B cell (primary cell): ENCODE results near the gene CHRM4. TPM values are rescaled to one million over a fixed set of nuclear protein-coding genes. Genes with fewer than 3 reads are reported as not detected.

Source experiments
- ATAC-seq: fragments of 200-7000 bp; cut with Tn5 transposase; one replicate; pipeline ENCODE4 v1.10.0; 2021; ENCODE audit warnings: low read depth, mild to moderate bottlenecking, moderate number of reproducible peaks, moderate library complexity
- CTCF ChIA-PET: fragments of 350-600 bp; sonication (Branson Sonifier 250); formaldehyde crosslinking; loops from one replicate; lab custom pipeline; 2021; ENCODE audit warnings: antibody characterized with exemption, inconsistent platforms; lab: Charles Lee
- POLR2A ChIA-PET: fragments of 350-600 bp; sonication (Branson Sonifier 250); formaldehyde crosslinking; loops from one replicate; lab custom pipeline; 2021; ENCODE audit warnings: antibody characterized with exemption; lab: Charles Lee
- DNase-seq: peaks from one replicate; pipeline ENCODE4 v3.0.0; 2013
- H2AFZ ChIP-seq: 2 replicates; pipeline ENCODE4 v1.6.1; 2012; ENCODE audit warnings: mild to moderate bottlenecking, low read depth, low read length; ENCODE audit not compliant: insufficient read depth, poor library complexity, severe bottlenecking
- H3K27ac ChIP-seq, 2 donors: 1 replicate in 1 of 2; 2 replicates in 1 of 2; pipeline ENCODE4 v1.5.1; 2012 to 2013; ENCODE audit warnings: low read length in 2 of 2, mild to moderate bottlenecking in 2 of 2, moderate library complexity in 1 of 2
- H3K27me3 ChIP-seq, 4 experiments: fragments of 200-600 bp in 1 of 4; sonication (generic) in 1 of 4; replicated peaks in 1 of 4; 1 replicate in 2 of 4; 2 replicates in 2 of 4; pipeline versions ENCODE4 v1.6.1 to v1.7.0; 2013 to 2016; ENCODE audit warnings: low read length in 3 of 4, mild to moderate bottlenecking in 2 of 4, mixed read lengths in 1 of 4, moderate library complexity in 1 of 4; ENCODE audit not compliant: insufficient read depth in 4 of 4, control insufficient read depth in 3 of 4; ENCODE audit errors: control extremely low read depth in 1 of 4
- H3K36me3 ChIP-seq, 2 experiments: replicated peaks in 1 of 2; 1 replicate in 1 of 2; 2 replicates in 1 of 2; pipeline versions ENCODE4 v1.6.1 to v1.7.1; 2013; ENCODE audit warnings: low read length in 1 of 2; ENCODE audit not compliant: insufficient read depth in 2 of 2, control insufficient read depth in 1 of 2; ENCODE audit errors: control extremely low read depth in 1 of 2, extremely low read depth in 1 of 2
- H3K4me1 ChIP-seq, 2 donors: fragments of 200-600 bp in 1 of 2; sonication (generic) in 1 of 2; 1 replicate in 1 of 2; 2 replicates in 1 of 2; pipeline versions ENCODE4 v1.5.1 to v1.6.1; 2013 to 2017; ENCODE audit warnings: low read length in 2 of 2; ENCODE audit not compliant: control insufficient read depth in 2 of 2, insufficient read depth in 2 of 2
- H3K4me2 ChIP-seq: replicated peaks from 2 replicates; pipeline ENCODE3; 2012; ENCODE audit warnings: mild to moderate bottlenecking, low read depth, low read length; ENCODE audit not compliant: poor library complexity, severe bottlenecking
- H3K4me3 ChIP-seq, 5 experiments: fragments of 200-600 bp in 1 of 5; sonication (generic) in 1 of 5; 1 replicate in 3 of 5; 2 replicates in 2 of 5; pipeline versions ENCODE4 v1.5.1 to v1.7.0; 2011 to 2016; ENCODE audit warnings: low read length in 4 of 5, mild to moderate bottlenecking in 4 of 5, low read depth in 2 of 5, control low read depth in 1 of 5, moderate library complexity in 1 of 5; ENCODE audit not compliant: insufficient read depth in 1 of 5; ENCODE audit errors: control extremely low read depth in 1 of 5, extremely low read depth in 1 of 5
- H3K79me2 ChIP-seq: fragments of 200-600 bp; sonication (generic); one replicate; pipeline ENCODE4 v1.6.0; 2016; ENCODE audit warnings: low read length; ENCODE audit not compliant: control insufficient read depth, insufficient read depth
- H3K9ac ChIP-seq: fragments of 200-600 bp; sonication (generic); 2 replicates; pipeline ENCODE4 v1.6.1; 2017; ENCODE audit warnings: mild to moderate bottlenecking, low read length, moderate library complexity
- H3K9me3 ChIP-seq, 3 donors: one replicate each; pipeline versions ENCODE4 v1.6.1 to v1.7.1; 2013; ENCODE audit warnings: low read length in 2 of 3; ENCODE audit not compliant: control insufficient read depth in 2 of 3, insufficient read depth in 1 of 3; ENCODE audit errors: control extremely low read depth in 1 of 3
- H4K20me1 ChIP-seq: 2 replicates; pipeline ENCODE4 v1.6.0; 2012; ENCODE audit warnings: mild to moderate bottlenecking, low read length; ENCODE audit not compliant: insufficient read depth, control insufficient read depth, poor library complexity, severe bottlenecking
- H3K27ac Mint-ChIP-seq: one replicate; pipeline ENCODE4 v1.8.0; 2021; ENCODE audit warnings: mixed read lengths
- H3K27me3 Mint-ChIP-seq: one replicate; pipeline ENCODE4 v1.8.0; 2021; ENCODE audit warnings: mixed read lengths
- H3K4me1 Mint-ChIP-seq: one replicate; pipeline ENCODE4 v1.8.0; 2021; ENCODE audit warnings: mixed read lengths
- H3K4me3 Mint-ChIP-seq: one replicate; pipeline ENCODE4 v1.8.0; 2021; ENCODE audit warnings: mixed read lengths
- H3K9me3 Mint-ChIP-seq: one replicate; pipeline ENCODE4 v1.8.0; 2022; ENCODE audit warnings: mixed read lengths; ENCODE audit not compliant: insufficient read depth
- CTCF ChIP-seq: fragments of 200-600 bp; IDR thresholded peaks from one replicate; pipeline ENCODE4 v1.8.0; 2022; ENCODE audit warnings: antibody characterized with exemption, mild to moderate bottlenecking
- EZH2 ChIP-seq: IDR thresholded peaks from 2 replicates; pipeline ENCODE4 v1.6.1; 2012; ENCODE audit warnings: borderline replicate concordance, low read depth, mild to moderate bottlenecking, moderate library complexity, low read length; ENCODE audit not compliant: insufficient read depth, poor library complexity, severe bottlenecking
- WGBS: methylation state at CpG from one replicate; pipeline ENCODE4 v1.1.5; 2013; ENCODE audit warnings: missing lambda C conversion rate; ENCODE audit not compliant: insufficient coverage; 5-methylcytosine and 5-hydroxymethylcytosine counted together
- intact Hi-C: fragments of 100-400 bp; cut with micrococcal nuclease; formaldehyde crosslinking; loops from one replicate; pipeline ENCODE4 v1.10.0; 2022
- polyA plus RNA-seq: library from polyadenylated mRNA; depleted of rRNA; stranded (reverse); fragments of >200 nt; gene quantifications from 2 replicates; pipeline ENCODE4 v1.2.3, GENCODE V29; 2012
- total RNA-seq, 2 donors: library from RNA; stranded (reverse); fragments of 120-200 nt in 1 of 2; gene quantifications; 1 replicate in 1 of 2; 2 replicates in 1 of 2; pipeline versions ENCODE4 v1.2.3 to v1.2.4, GENCODE V29; 2013 to 2022

The CHRM4 gene
- total and polyA plus RNA-seq, 2 donors (not counting 1 experiment from before 2014, with no cell fraction given), result 0.49 to 1.4 TPM

- WGBS, result 60% methylated on average over 1 of the region's 4 CpGs
- Histone ChIP-seq H3K27ac (no peak overlapping the region), H3K4me2 (peak overlapping the region; percentile 77), H3K9ac (no peak overlapping the region), H2AFZ (no peak overlapping the region), H3K4me1 (peaks cover 28 to 38% of the 10 kb centered on the region in 2 donors), H4K20me1 (peaks cover 21% of the 10 kb centered on the region), H3K36me3 (no peaks in the 10 kb centered on the region), H3K27me3 (peaks cover 0 to 42% (median 28%) of the 10 kb centered on the region in 4 experiments), H3K9me3 (peaks cover 0 to 19% (median 0%) of the 10 kb centered on the region in 3 donors), H3K79me2 (no peaks in the 10 kb centered on the region), H3K4me3 (peak overlapping the region in 1 of 5 experiments; percentile 16)
- Mint-ChIP-seq H3K4me1 (peaks cover 19% of the 10 kb centered on the region), H3K27me3 (peaks cover 25% of the 10 kb centered on the region), H3K9me3 (no peaks in the 10 kb centered on the region), H3K27ac (peak overlapping the region; percentile 32), H3K4me3 (peak overlapping the region; percentile 76)
- no peak for TF ChIP-seq CTCF
- no peak for TF ChIP-seq EZH2
- ATAC-seq, result no peak
- ChIA-PET CTCF (interaction anchor here (1.1 to 1.6 kb wide), 2 partner anchors 12 to 136 kb away, joined by 3 to 4 read pairs; no protein-coding TSS in a partner anchor), POLR2A (no interaction called here)
- intact Hi-C loops, result no loop called here
- DNase-seq, result no peak
Measured at GRCh38 chr11:46393231-46393616, 1.6 kb upstream of the CHRM4 start.

- intact Hi-C loops, result loop anchor here (1.0 kb wide), 1 partner anchor 12 kb away; no protein-coding TSS in a partner anchor
- Histone ChIP-seq H3K27me3 (peaks cover 0 to 48% (median 29%) of the 10 kb centered on the region in 4 experiments), H3K9me3 (peaks cover 0 to 22% (median 0%) of the 10 kb centered on the region in 3 donors), H3K36me3 (no peaks in the 10 kb centered on the region), H3K9ac (peak overlapping the region; percentile 20), H4K20me1 (peaks cover 21% of the 10 kb centered on the region), H3K4me3 (peak overlapping the region in 1 of 5 experiments; percentile 16), H3K4me2 (peak overlapping the region; percentile 77), H2AFZ (no peak overlapping the region), H3K4me1 (peaks cover 28 to 43% of the 10 kb centered on the region in 2 donors), H3K27ac (no peak overlapping the region), H3K79me2 (no peaks in the 10 kb centered on the region)
- Mint-ChIP-seq H3K4me3 (peak overlapping the region; percentile 76), H3K27me3 (peaks cover 29% of the 10 kb centered on the region), H3K27ac (no peak overlapping the region), H3K4me1 (peaks cover 19% of the 10 kb centered on the region), H3K9me3 (no peaks in the 10 kb centered on the region)
- no peak for TF ChIP-seq CTCF
- TF ChIP-seq EZH2, result no peak
- POLR2A ChIA-PET, result no interaction called here
- CTCF ChIA-PET, result interaction anchor here (1.0 to 1.8 kb wide), 4 partner anchors 12 to 137 kb away, joined by 3 to 4 read pairs (median 4); no protein-coding TSS in a partner anchor
- 4% methylated on average over 68 of the region's 71 CpGs for WGBS
- ATAC-seq (peak; percentile 94), DNase-seq (peak; percentile 85)
Measured at GRCh38 chr11:46392421-46393230, 1.1 kb upstream of the CHRM4 start.
